ENCODE results near the gene PDE4D. TPM values are rescaled to one million over a fixed set of nuclear protein-coding genes. Genes with fewer than 3 reads are reported as not detected.
"Not testable (repeated sequence)": the region's sequence is repeated elsewhere in the genome, so short reads cannot be mapped to it uniquely, and the experiment has no call there.

Gene PDE4D
- total RNA-seq, 1 donor from 2014 or later: 46.9 TPM

DNA sequence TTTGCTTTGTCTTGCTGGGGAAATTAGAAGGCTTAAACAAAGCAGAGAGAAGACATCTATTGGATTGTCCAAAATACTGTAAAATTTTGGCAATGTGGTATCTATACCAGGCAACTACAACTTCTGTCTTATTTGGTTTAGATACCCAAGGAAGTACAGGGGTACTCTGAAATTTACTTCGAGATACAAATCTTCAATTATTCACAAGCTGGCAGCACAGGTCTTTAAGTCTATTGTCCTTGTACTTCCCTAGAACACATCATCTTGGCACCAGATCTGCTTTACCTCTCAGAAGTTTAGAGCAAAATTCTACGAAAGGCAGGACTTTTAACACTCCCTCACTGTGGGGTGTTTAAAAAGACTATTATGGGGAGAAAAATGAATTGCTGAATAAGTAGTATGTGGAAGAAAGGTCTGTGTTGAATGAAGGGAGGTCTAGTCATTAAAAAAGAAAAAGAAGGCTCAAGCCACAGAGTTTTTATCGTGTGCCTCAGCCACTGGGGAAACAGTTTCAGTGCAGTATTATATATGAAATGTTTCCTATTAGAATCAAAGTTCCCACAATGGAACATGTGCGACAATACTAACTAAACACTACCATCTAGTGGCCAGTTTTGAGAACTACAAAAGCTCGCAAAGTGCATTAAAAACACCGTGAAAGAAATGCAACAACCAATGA lies 93.7 kb downstream of the PDE4D start:
- DNase-seq (ENCODE audit: low spot score): peak; percentile 27

- no peak for DNase-seq (ENCODE audit: low spot score)
Measured at GRCh38 chr5:59798862-59799667, 94.5 kb downstream of the PDE4D start.

- DNase-seq (ENCODE audit: low spot score): no peak
Measured at GRCh38 chr5:59795141-59795540, 98.4 kb downstream of the PDE4D start.

DNA sequence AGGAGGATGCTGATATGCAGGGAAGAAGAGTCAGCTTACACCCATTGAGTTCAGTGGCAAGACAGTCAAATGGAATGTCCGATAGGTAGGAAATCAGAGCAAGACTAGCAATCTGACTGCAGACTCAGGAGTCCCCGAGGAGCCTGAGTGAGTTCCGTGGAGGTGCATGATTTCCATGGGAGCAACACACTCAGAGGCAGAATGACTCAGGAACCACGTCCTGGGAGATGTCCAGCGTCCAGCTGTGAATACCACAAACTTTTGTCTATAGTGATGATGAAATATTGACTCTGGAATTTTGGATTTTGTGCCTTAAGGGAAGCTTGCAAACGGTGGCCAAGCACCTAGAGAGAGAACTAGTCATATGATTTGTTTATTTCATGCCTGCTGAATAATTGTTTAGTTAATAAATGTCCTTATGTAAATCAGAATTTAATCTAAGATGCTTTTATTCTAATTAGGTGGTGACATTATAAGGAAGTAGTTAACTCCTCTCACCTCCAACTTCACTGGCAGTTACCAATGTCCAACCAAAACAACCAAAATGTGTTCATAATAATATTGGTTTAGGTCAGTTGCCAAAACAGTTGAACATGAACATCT lies 100.4 kb downstream of the PDE4D start:
- no peak for DNase-seq (ENCODE audit: low spot score)

DNA sequence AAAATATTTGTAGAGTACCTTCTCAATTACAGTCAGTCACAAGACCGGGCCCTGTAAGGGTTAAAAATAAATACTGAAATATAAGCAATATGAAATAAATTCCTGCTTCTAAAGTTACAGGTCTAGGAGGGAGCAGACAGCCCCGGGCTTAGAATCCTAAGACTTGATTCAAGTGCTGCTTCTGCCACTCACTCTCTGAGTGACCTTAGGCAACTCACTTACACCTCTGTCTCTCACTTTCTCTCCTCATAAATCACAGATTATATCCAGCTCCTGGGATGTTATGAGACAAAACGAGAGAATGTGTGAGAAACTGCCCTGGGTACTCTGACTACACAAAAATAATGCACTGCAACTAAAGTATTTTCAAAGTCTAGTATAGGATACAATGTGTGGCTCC lies 101.9 kb downstream of the PDE4D start:
- no peak for DNase-seq (ENCODE audit: low spot score)

- no peak for DNase-seq (ENCODE audit: low spot score)
Measured at GRCh38 chr5:59790776-59791475, 102.6 kb downstream of the PDE4D start.

- no peak for DNase-seq (ENCODE audit: low spot score)
Measured at GRCh38 chr5:59790376-59790775, 103.2 kb downstream of the PDE4D start.

DNA sequence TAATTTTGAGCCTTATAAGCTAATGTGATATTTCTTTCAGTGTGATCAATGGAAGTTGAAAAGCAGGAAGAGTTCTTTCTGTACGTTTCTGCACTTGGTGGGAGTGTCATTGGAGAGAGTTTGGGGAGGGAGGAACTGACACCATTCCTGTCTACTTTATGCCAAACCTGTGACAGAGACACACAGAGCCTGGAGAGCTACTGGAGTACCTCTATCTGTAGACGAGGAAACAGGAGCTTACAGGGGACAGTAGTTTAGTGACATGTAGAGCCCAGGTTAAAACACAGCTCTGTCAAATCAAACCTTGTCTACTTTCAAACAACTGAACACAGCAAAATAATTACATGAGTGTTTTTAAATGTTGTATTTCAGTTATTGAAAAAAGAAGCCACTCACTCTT lies 103.6 kb downstream of the PDE4D start:
- no peak for DNase-seq (ENCODE audit: low spot score)

GRCh38 chr5:59789197-59789596 lies 104.3 kb downstream of the PDE4D start:
- DNase-seq (ENCODE audit: low spot score): no peak

DNA sequence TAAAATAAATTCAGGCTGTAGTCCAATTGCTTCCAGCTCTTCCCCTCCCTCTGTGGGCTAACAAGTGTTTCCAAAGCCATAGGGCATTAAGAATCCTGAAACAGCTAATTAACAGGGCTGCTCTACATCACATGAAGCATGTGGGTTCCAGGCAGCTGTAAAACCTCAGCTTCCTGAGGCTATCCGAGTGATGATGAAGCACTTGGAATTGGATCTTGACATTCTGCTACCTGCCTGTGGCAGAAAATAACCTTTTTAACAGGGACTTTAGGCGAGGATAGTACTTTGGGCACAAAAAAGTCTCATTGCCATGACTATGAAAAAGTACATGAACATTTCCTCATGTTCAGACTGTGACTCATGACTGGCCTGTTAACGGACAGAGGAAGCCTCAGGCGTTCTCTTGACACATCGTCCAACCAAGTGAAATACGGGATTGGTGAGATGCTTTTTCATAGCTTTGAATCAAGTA lies 107.2 kb downstream of the PDE4D start:
- DNase-seq (ENCODE audit: low spot score): no peak

DNA sequence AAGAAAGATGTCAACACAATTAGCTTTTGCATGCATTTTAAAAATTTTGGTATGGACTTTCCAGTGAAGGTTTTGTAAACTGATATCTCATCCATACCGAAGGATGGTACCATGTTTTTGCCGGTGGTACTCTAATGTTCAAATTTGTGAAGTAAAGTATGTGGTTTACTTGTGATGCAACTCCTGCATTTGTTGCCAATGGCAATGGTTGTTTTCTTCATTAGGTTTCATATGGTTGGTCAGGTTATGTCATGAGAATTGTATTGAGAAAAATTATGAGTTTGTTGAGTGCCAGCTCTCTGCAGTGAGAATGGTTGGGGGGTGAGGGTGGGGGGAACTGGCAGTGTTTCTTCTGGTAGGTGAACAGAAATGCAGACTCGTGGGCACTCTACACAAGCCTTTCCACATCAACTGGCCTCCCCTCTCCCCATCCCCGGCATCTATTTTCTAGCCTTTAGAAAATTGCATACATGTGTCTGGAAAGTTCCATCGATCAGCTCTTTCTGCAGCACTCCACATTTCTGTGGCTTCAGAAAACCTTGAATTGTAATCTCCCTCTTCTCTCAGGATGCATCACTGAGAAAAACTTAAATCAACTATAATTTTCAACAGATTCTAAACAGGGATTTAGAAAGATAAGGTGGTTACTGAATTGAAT lies 107.7 kb downstream of the PDE4D start:
- DNase-seq (ENCODE audit: low spot score): no peak

GRCh38 chr5:59784708-59785107 lies 108.8 kb downstream of the PDE4D start:
- DNase-seq (ENCODE audit: low spot score): not testable (repeated sequence)

GRCh38 chr5:59783264-59783663 lies 110.3 kb downstream of the PDE4D start:
- DNase-seq (ENCODE audit: low spot score): no peak

DNA sequence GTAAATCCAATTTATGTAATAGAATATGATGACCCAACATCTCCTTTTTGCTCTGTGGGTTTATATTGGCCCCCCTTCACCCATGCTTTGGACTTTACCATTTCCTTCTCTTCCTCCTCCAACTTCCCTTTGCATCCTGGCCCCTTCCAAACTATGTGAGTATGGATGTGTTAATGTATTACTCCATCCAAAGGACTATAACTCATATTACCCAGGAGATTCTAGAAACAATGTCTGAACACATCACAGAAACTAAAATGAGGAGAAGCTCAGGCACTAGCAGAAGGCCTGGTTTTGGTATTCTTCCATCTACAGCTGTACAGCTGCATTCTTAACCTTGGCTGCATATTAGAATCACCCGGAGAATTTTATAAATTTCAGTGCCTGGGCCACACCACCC lies 110.7 kb downstream of the PDE4D start:
- no peak for DNase-seq (ENCODE audit: low spot score)

- no peak for DNase-seq (ENCODE audit: low spot score)
Measured at GRCh38 chr5:59779453-59779852, 114.1 kb downstream of the PDE4D start.

- no peak for DNase-seq (ENCODE audit: low spot score)
Measured at GRCh38 chr5:59777028-59777427, 116.5 kb downstream of the PDE4D start.

DNA sequence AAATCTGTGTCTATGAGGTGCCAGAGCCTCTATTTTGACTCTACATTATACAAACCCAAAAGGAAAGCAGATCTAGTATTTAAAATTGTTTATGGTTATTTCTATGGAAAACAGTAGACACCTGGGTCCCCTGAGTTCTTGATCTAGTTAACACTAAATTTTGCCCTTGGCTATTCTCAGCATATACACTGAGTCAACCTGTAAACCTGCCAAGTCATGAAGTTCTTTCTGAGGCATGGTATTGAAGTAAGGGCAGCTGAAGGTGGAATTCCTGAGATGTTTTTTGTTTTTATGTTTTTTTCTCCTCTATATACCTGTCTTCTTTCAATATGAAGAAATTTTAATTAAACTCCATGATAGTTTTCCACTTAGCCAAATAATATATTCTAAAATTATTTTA lies 120.2 kb downstream of the PDE4D start:
- no peak for DNase-seq (ENCODE audit: low spot score)

DNA sequence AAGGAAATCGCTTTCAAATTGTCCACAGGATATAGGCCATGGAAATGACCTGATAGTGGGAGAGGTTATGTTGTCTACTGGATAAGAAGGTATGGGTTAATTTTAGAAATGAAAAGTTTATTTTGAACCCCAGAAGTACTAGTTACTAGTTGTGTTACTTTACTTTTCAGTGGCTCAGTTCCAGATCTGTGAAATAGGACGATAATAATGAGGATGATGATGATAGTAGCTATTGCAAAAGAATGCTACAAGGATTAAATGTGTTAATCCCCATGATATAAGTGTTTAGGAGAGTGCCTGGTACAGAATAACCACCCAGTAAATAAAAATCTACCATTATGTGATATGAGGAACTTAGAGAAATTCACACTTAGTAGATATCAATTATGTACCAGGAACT lies 120.8 kb downstream of the PDE4D start:
- no peak for DNase-seq (ENCODE audit: low spot score)

GRCh38 chr5:59772206-59772605 lies 121.3 kb downstream of the PDE4D start:
- no peak for DNase-seq (ENCODE audit: low spot score)

DNA sequence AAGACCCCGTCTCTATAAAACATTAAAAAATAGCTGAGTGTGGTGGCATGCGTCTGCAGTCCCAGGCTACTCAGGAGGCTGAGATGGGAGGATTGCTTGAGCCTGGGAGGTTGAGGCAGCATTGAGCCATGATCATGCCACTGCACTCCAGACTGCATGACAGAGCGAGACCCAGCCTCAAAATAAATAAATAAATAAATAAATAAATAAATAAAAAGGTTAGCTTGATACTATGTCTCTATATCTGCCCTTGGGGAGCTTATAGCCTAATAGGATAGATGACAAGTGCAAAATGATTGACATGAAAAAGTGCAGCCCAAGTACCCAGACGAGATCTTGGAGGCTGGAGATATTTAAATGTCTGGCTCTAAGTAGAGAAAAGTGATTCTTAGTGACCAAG lies 122.6 kb downstream of the PDE4D start:
- DNase-seq (ENCODE audit: low spot score): no peak

GRCh38 chr5:59769832-59770231 lies 123.7 kb downstream of the PDE4D start:
- no peak for DNase-seq (ENCODE audit: low spot score)

GRCh38 chr5:59769041-59769360 lies 124.5 kb downstream of the PDE4D start:
- no peak for DNase-seq (ENCODE audit: low spot score)
